Upper lobe of right lung (tissue), 1 donor: ENCODE data around the gene CAAP1. TPM values are rescaled to one million over a fixed set of nuclear protein-coding genes. Genes with fewer than 3 reads are reported as not detected.

Experiments used
- ATAC-seq: fragments of 200-7000 bp; cut with Tn5 transposase; one replicate; pipeline ENCODE4 v1.9.1; 2020; ENCODE audit warnings: mild to moderate bottlenecking, moderate library complexity
- DNase-seq: peaks from one replicate; pipeline ENCODE4 v3.0.0-alpha.2; 2020
- H3K27ac ChIP-seq: fragments of 200-600 bp; one replicate; pipeline ENCODE4 v1.8.0; 2022
- H3K27me3 ChIP-seq: fragments of 200-600 bp; one replicate; pipeline ENCODE4 v1.8.0; 2022; ENCODE audit warnings: mild to moderate bottlenecking
- H3K36me3 ChIP-seq: fragments of 200-600 bp; one replicate; pipeline ENCODE4 v1.8.0; 2022
- H3K4me1 ChIP-seq: fragments of 200-600 bp; one replicate; pipeline ENCODE4 v1.8.0; 2022
- H3K4me3 ChIP-seq: fragments of 200-600 bp; one replicate; pipeline ENCODE4 v1.8.0; 2022; ENCODE audit warnings: mild to moderate bottlenecking
- H3K9me3 ChIP-seq: fragments of 200-600 bp; one replicate; pipeline ENCODE4 v1.8.0; 2022
- intact Hi-C: fragments of 100-400 bp; cut with DNase I; formaldehyde crosslinking; loops from one replicate; pipeline ENCODE4 v1.11.0; 2022
- long read RNA-seq: library from polyadenylated mRNA; unstranded; transcript quantifications from one replicate; pipeline ENCODE4 v2.0.0, GENCODE V29; 2021
- total RNA-seq: library from RNA; stranded (reverse); fragmentation: NEBNext Ultra II Directional; extraction: Animal tissue kit (Norgen Biotek cat#: 25700); gene quantifications from one replicate; pipeline ENCODE4 v1.2.1, GENCODE V29; 2021
- TF ChIP-seq, protein P1 (sequence below): fragments of 200-600 bp; IDR thresholded peaks from one replicate; pipeline ENCODE4 v1.8.0; 2022; ENCODE audit warnings: antibody characterized with exemption
- donor health status: DM: no; HTN: yes; CAD: no; lungs with severe emphysema.

Gene CAAP1, protein sequence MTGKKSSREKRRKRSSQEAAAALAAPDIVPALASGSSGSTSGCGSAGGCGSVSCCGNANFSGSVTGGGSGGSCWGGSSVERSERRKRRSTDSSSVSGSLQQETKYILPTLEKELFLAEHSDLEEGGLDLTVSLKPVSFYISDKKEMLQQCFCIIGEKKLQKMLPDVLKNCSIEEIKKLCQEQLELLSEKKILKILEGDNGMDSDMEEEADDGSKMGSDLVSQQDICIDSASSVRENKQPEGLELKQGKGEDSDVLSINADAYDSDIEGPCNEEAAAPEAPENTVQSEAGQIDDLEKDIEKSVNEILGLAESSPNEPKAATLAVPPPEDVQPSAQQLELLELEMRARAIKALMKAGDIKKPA
- total RNA-seq, result 11.6 TPM
- long read RNA-seq, transcript CAAP1-201 (6 exons, 2,791 nt), result major isoform, 36 of 41 reads
- long read RNA-seq, partial matches to known transcripts, result 0 of 41 reads
- long read RNA-seq, other reads (novel, unspliced or antisense), result 3 of 41 reads

DNA sequence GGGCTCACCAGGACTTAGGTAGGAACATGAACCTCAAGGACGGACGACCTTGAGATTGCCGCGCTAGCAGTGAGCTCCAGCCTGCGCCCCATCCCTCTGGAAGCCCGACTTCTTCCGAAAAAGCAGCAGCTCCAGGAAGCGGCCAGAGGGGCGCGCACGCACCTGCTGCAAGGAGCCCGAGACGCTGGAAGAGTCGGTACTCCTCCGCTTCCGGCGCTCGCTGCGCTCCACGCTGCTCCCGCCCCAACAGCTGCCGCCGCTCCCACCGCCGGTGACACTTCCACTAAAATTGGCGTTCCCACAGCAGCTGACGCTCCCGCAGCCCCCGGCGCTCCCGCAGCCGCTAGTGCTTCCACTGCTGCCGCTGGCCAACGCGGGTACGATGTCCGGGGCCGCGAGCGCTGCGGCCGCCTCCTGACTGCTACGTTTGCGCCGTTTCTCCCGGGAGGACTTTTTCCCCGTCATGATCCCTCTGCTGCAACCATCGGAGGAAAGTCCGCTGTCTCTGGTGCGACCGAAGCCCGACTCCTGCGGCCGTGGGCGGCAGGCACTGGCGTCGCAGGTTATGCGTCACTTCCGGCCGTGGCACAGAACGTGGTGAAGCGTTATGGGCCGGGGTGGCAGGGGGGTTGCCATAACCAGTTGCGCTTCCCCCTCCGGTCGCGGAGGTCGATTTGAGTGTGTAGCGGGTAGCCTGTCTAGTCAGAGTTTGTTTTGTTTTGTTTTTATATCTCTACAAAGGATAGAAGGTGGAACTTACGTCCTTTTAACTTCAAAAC, at the start of gene CAAP1:
TSS of gene CAAP1 (minus strand) at position 552 of the 779 bp plus-strand sequence. CDS start at position 465, 87 bp downstream.
- peak; percentile 99 for ATAC-seq
- TF ChIP-seq, protein P1, sequence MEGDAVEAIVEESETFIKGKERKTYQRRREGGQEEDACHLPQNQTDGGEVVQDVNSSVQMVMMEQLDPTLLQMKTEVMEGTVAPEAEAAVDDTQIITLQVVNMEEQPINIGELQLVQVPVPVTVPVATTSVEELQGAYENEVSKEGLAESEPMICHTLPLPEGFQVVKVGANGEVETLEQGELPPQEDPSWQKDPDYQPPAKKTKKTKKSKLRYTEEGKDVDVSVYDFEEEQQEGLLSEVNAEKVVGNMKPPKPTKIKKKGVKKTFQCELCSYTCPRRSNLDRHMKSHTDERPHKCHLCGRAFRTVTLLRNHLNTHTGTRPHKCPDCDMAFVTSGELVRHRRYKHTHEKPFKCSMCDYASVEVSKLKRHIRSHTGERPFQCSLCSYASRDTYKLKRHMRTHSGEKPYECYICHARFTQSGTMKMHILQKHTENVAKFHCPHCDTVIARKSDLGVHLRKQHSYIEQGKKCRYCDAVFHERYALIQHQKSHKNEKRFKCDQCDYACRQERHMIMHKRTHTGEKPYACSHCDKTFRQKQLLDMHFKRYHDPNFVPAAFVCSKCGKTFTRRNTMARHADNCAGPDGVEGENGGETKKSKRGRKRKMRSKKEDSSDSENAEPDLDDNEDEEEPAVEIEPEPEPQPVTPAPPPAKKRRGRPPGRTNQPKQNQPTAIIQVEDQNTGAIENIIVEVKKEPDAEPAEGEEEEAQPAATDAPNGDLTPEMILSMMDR, result peak; percentile 42
- no peaks in the 10 kb centered on the region for H3K9me3 ChIP-seq
- H3K4me3 ChIP-seq, result peak within 1 kb of the TSS; percentile 88
- no peaks in the 10 kb centered on the region for H3K36me3 ChIP-seq
- H3K27ac ChIP-seq, result peak within 1 kb of the TSS; percentile 97
- peaks cover 18% of the 10 kb centered on the region for H3K4me1 ChIP-seq
- intact Hi-C loops, result no loop called here
- DNase-seq, result peak; percentile 98
- H3K27me3 ChIP-seq, result no peaks in the 10 kb centered on the region

DNA sequence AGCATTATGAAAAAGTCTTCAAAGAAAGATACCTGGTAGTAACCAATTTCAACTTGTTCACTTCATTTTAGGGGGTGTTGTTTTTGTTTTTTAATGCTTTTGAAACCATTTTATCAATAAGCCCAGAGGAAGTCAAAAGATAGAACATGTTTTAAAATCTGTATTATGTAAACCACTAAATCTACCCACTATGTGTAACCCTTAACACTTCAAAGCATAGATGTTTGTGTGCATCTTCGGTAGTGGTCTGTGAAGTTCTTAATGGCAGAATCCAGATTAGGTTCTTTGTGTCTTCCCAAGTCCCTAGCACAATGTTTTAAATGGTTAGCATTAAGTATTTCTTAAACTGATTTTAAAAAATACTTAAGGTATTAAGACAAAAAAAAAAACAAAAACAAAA, 48.2 kb upstream of the CAAP1 start:
- no peaks in the 10 kb centered on the region for H3K36me3 ChIP-seq
- H3K4me1 ChIP-seq, result peaks cover 14% of the 10 kb centered on the region
- H3K27ac ChIP-seq, result no peak overlapping the region
- no peak for ATAC-seq
- no peaks in the 10 kb centered on the region for H3K9me3 ChIP-seq
- H3K27me3 ChIP-seq, result no peaks in the 10 kb centered on the region
- H3K4me3 ChIP-seq, result no peak overlapping the region
- TF ChIP-seq, protein P1, result no peak
- no peak for DNase-seq
- intact Hi-C loops, result no loop called here

DNA sequence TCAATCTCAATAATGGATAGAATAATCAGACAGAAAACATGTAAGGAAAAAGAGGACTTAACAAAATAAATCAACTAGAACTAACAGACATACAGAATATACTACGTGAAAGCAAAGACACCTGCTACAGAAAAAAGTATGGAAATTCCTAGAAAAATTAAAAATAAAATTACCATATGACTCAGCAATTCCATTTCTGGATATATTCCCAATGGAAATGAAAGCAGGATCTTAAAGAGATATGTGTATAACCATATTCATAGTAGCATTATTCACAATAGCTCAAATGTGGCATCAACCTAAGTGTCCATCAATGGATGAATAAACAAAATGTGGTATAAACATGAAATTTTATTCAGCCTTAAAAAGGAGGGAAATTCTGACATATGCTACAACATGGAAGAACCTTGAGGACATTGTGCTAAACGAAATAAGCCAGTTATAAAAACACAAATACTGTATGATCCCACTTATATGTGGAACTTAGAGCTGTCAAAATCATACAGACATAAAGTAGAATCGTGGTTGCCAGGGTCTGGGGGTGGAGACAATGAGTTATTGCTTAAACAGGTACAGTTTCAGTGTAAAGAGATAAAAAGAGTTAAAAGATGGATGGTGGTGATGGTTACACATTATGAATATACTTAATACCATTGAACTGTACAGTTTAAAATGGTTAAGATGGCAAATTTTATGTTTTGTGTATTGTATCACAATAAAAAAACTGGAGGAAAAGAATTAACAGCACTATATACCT, 47.5 kb upstream of the CAAP1 start:
- no peak for DNase-seq
- intact Hi-C loops, result no loop called here

DNA sequence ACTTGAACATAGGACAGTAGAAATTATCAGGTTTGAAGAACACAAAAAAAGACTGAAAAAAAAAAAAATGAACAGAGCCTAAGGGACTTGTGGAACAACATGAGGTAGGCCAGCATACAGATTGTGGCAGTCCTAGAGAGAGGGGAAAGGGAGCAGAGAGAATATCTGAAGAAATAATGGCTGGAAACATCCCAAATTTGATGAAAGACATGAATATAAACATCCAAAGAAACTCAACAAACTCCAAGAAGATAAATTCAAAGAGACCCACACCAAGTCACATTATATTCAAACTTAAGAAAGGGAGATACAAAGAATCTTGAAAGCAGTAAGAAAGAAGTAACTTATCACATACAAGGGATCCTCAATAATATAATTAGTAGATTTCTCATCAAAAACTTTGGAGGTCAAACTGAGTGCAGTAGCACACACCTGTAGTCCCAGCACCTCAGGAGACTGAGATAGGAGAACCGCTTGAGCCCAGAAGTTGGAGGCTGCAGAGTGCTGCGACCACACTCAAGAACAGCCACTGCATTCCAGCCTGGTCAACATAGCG, 45.3 kb upstream of the CAAP1 start:
- H3K36me3 ChIP-seq, result peaks cover 18% of the 10 kb centered on the region
- H3K9me3 ChIP-seq, result no peaks in the 10 kb centered on the region
- TF ChIP-seq, protein P1, result no peak
- no peaks in the 10 kb centered on the region for H3K4me1 ChIP-seq
- no peak for DNase-seq
- no peaks in the 10 kb centered on the region for H3K27me3 ChIP-seq
- intact Hi-C loops, result no loop called here
- no peak overlapping the region for H3K4me3 ChIP-seq
- ATAC-seq, result no peak
- no peak overlapping the region for H3K27ac ChIP-seq

More for the DNA sequence above, 47.5 kb upstream of the CAAP1 start:
- Histone ChIP-seq H3K4me3 (no peak overlapping the region), H3K27ac (no peak overlapping the region), H3K9me3 (no peaks in the 10 kb centered on the region), H3K4me1 (peaks cover 7% of the 10 kb centered on the region), H3K36me3 (peaks cover 4% of the 10 kb centered on the region), H3K27me3 (no peaks in the 10 kb centered on the region)
- TF ChIP-seq, protein P1, result no peak
- no peak for ATAC-seq

DNA sequence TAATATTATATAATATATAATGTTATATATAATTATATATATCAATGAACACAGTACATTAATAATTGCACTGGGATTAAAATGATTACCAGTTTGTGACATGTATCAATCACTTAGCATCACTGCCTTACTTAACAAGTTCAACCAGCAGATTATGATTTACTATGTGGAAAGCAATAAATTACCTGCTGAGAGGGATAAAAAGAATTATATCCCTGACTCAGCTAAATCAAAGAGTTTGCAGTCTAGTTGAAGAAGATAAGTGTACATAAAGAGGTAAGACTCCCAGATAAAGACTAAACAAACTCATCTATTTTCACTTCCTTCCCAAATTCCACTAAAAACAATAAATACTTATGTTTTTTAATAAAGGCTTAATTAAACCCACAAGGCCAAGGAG, 43.2 kb upstream of the CAAP1 start:
- DNase-seq (no peak), ATAC-seq (no peak)
- intact Hi-C loops, result no loop called here
- Histone ChIP-seq H3K27me3 (no peaks in the 10 kb centered on the region), H3K27ac (no peak overlapping the region), H3K4me3 (no peak overlapping the region), H3K4me1 (no peaks in the 10 kb centered on the region), H3K9me3 (no peaks in the 10 kb centered on the region), H3K36me3 (peaks cover 32% of the 10 kb centered on the region)
- TF ChIP-seq, protein P1, result no peak
